HEK293 (cell line): Measurements from ENCODE around the gene LAMA2.
A peak's percentile ranks its signal among the peaks of the same experiment; 100 is the strongest.

ENCODE experiments used
- CTCF ChIA-PET: fragments of 350-600 bp; formaldehyde crosslinking; extraction: SDS; loops from one replicate; lab custom pipeline; 2021; ENCODE audit warnings: antibody characterized with exemption; lab: Yijun Ruan, JAX
- POLR2A ChIA-PET: fragments of 300-600 bp; formaldehyde crosslinking; extraction: SDS; loops from one replicate; lab custom pipeline; 2020; ENCODE audit warnings: antibody characterized with exemption, inconsistent platforms; lab: Yijun Ruan, JAX
- H3K27ac ChIP-seq: fragments of 200-500 bp; sonication (Bioruptor generic); 2 replicates; pipeline ENCODE4 v1.5.1; 2014; ENCODE audit warnings: low read depth, low read length, control low read depth, inconsistent platforms; ENCODE audit errors: extremely low read depth
- H3K36me3 ChIP-seq, 2 experiments: fragments of 200-500 bp in 1 of 2; sonication (Bioruptor generic) in 1 of 2; 1 replicate in 1 of 2; 2 replicates in 1 of 2; pipeline ENCODE4 v1.5.1; 2014 to 2017; ENCODE audit warnings: inconsistent platforms in 2 of 2, low read length in 2 of 2; ENCODE audit not compliant: control insufficient read depth in 2 of 2, insufficient read depth in 1 of 2
- H3K4me1 ChIP-seq: fragments of 200-500 bp; sonication (Bioruptor generic); 2 replicates; pipeline ENCODE4 v1.5.1; 2014; ENCODE audit warnings: mild to moderate bottlenecking, low read length, inconsistent platforms; ENCODE audit not compliant: control insufficient read depth, insufficient read depth
- H3K4me3 ChIP-seq: 2 replicates; pipeline ENCODE4 v1.5.1; 2011; ENCODE audit warnings: low read depth, mild to moderate bottlenecking, control low read depth, low read length, moderate library complexity
- H3K9me3 ChIP-seq: fragments of 200-500 bp; sonication (Bioruptor generic); 2 replicates; pipeline ENCODE4 v1.5.1; 2014; ENCODE audit warnings: low read depth, low read length, inconsistent platforms; ENCODE audit not compliant: control insufficient read depth, insufficient read depth
- BCL11A ChIP-seq: fragments of 450-650 bp; formaldehyde crosslinking; IDR thresholded peaks from 2 replicates; pipeline ENCODE4 v1.5.1; 2016; ENCODE audit warnings: low read depth, missing biosample characterization, missing genetic modification characterization
- FEZF1 ChIP-seq: fragments of 450-650 bp; formaldehyde crosslinking; IDR thresholded peaks from 2 replicates; pipeline ENCODE4 v1.5.1; 2016; ENCODE audit warnings: missing biosample characterization, missing genetic modification characterization
- GLI2 ChIP-seq: fragments of 450-650 bp; formaldehyde crosslinking; IDR thresholded peaks from 2 replicates; pipeline ENCODE4; 2017; ENCODE audit warnings: missing biosample characterization, missing genetic modification characterization, low read depth, borderline replicate concordance
- MEIS1 ChIP-seq: sonication (generic); formaldehyde crosslinking; IDR thresholded peaks from 2 replicates; pipeline ENCODE4 v1.8.1; 2022; ENCODE audit warnings: missing genetic modification reagents, mild to moderate bottlenecking, borderline replicate concordance
- SALL2 ChIP-seq: fragments of 450-650 bp; formaldehyde crosslinking; IDR thresholded peaks from 2 replicates; pipeline ENCODE4 v1.5.0; 2017; ENCODE audit warnings: missing biosample characterization, mild to moderate bottlenecking, missing genetic modification characterization, borderline replicate concordance
- TCF7L2 ChIP-seq: IDR thresholded peaks from 2 replicates; pipeline ENCODE4 v1.6.1; 2011; ENCODE audit warnings: low read depth, mild to moderate bottlenecking, inconsistent platforms, low read length, moderate library complexity, borderline replicate concordance
- ZEB2 ChIP-seq: fragments of 450-650 bp; formaldehyde crosslinking; IDR thresholded peaks from 2 replicates; pipeline ENCODE4 v1.5.1; 2016; ENCODE audit warnings: missing biosample characterization, missing genetic modification characterization
- ZNF132 ChIP-seq: fragments of 450-650 bp; formaldehyde crosslinking; IDR thresholded peaks from 2 replicates; pipeline ENCODE4 v1.5.1; 2017; ENCODE audit warnings: missing biosample characterization, missing genetic modification characterization, borderline replicate concordance
- ZNF138 ChIP-seq: fragments of 450-650 bp; formaldehyde crosslinking; IDR thresholded peaks from 2 replicates; pipeline ENCODE4 v1.5.1; 2016; ENCODE audit warnings: missing biosample characterization, missing genetic modification characterization, borderline replicate concordance
- ZNF146 ChIP-seq: fragments of 450-650 bp; formaldehyde crosslinking; IDR thresholded peaks from 2 replicates; pipeline ENCODE4 v1.5.1; 2016; ENCODE audit warnings: missing biosample characterization, missing genetic modification characterization
- ZNF184 ChIP-seq: fragments of 450-650 bp; IDR thresholded peaks from 2 replicates; pipeline ENCODE4 v1.5.1; 2018; ENCODE audit warnings: missing biosample characterization, mild to moderate bottlenecking, missing genetic modification characterization
- ZNF274 ChIP-seq, 2 experiments: fragments of 200-500 bp in 1 of 2; fragments of 450-650 bp in 1 of 2; sonication (Bioruptor generic) in 1 of 2; formaldehyde crosslinking in 1 of 2; IDR thresholded peaks; 2 replicates each; pipeline versions ENCODE4 v1.5.1 to v1.6.1; 2014 to 2016; ENCODE audit warnings: borderline replicate concordance in 1 of 2, inconsistent platforms in 1 of 2, low read length in 1 of 2, missing biosample characterization in 1 of 2, missing genetic modification characterization in 1 of 2
- ZNF324 ChIP-seq: fragments of 450-650 bp; formaldehyde crosslinking; IDR thresholded peaks from 2 replicates; pipeline ENCODE4 v1.5.1; 2016; ENCODE audit warnings: missing biosample characterization, missing genetic modification characterization
- ZNF555 ChIP-seq: fragments of 450-650 bp; formaldehyde crosslinking; conservative IDR thresholded peaks from 2 replicates; pipeline ENCODE4 v1.5.1; 2017; ENCODE audit warnings: missing biosample characterization, mild to moderate bottlenecking, missing genetic modification characterization, inconsistent platforms
- ZNF776 ChIP-seq: fragments of 450-650 bp; formaldehyde crosslinking; IDR thresholded peaks from 2 replicates; pipeline ENCODE4 v1.5.0; 2017; ENCODE audit warnings: missing biosample characterization, missing genetic modification characterization, borderline replicate concordance
- ZNF791 ChIP-seq: fragments of 450-650 bp; formaldehyde crosslinking; IDR thresholded peaks from 2 replicates; pipeline ENCODE4 v1.5.1; 2016; ENCODE audit warnings: missing biosample characterization, missing genetic modification characterization
- TF ChIP-seq, protein P1 (sequence below): fragments of 450-650 bp; IDR thresholded peaks from 2 replicates; pipeline ENCODE4 v1.5.1; 2018; ENCODE audit warnings: missing biosample characterization, missing genetic modification characterization
- TF ChIP-seq, protein P2 (sequence below): fragments of 450-650 bp; formaldehyde crosslinking; IDR thresholded peaks from 2 replicates; pipeline ENCODE4 v1.5.1; 2016; ENCODE audit warnings: missing biosample characterization, missing genetic modification characterization
- TF ChIP-seq, protein P3 (sequence below): fragments of 450-650 bp; formaldehyde crosslinking; IDR thresholded peaks from 2 replicates; pipeline ENCODE4 v1.5.1; 2016; ENCODE audit warnings: missing biosample characterization, missing genetic modification characterization
- TF ChIP-seq, protein P4 (sequence below): fragments of 450-650 bp; formaldehyde crosslinking; IDR thresholded peaks from 2 replicates; pipeline ENCODE4; 2016; ENCODE audit warnings: missing biosample characterization, missing genetic modification characterization
- TF ChIP-seq, protein P5 (sequence below): fragments of 450-650 bp; formaldehyde crosslinking; IDR thresholded peaks from 2 replicates; pipeline ENCODE4 v1.5.1; 2016; ENCODE audit warnings: missing biosample characterization, missing genetic modification characterization

The LAMA2 gene

DNA sequence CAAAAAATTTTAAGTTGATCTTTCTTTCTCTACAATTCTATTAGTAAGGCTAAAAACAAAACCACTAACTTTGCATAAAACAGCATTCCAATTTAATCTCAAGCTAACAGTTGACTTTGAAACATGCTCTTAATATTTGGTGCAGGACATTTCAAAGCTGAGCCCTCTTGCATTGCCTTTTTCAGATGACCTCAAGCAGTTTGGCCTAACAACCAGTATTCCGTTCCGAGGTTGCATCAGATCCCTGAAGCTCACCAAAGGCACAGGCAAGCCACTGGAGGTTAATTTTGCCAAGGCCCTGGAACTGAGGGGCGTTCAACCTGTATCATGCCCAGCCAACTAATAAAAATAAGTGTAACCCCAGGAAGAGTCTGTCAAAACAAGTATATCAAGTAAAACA lies 633.1 kb downstream of the LAMA2 start:
- POLR2A ChIA-PET = no interaction called here
- TF ChIP-seq, protein P1, sequence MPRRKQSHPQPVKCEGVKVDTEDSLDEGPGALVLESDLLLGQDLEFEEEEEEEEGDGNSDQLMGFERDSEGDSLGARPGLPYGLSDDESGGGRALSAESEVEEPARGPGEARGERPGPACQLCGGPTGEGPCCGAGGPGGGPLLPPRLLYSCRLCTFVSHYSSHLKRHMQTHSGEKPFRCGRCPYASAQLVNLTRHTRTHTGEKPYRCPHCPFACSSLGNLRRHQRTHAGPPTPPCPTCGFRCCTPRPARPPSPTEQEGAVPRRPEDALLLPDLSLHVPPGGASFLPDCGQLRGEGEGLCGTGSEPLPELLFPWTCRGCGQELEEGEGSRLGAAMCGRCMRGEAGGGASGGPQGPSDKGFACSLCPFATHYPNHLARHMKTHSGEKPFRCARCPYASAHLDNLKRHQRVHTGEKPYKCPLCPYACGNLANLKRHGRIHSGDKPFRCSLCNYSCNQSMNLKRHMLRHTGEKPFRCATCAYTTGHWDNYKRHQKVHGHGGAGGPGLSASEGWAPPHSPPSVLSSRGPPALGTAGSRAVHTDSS = no peak
- TF ChIP-seq ZNF791 (tag by site-specific recombination) = no peak
- no peak for TF ChIP-seq ZNF184
- TF ChIP-seq TCF7L2 = no peak
- TF ChIP-seq, protein P2, sequence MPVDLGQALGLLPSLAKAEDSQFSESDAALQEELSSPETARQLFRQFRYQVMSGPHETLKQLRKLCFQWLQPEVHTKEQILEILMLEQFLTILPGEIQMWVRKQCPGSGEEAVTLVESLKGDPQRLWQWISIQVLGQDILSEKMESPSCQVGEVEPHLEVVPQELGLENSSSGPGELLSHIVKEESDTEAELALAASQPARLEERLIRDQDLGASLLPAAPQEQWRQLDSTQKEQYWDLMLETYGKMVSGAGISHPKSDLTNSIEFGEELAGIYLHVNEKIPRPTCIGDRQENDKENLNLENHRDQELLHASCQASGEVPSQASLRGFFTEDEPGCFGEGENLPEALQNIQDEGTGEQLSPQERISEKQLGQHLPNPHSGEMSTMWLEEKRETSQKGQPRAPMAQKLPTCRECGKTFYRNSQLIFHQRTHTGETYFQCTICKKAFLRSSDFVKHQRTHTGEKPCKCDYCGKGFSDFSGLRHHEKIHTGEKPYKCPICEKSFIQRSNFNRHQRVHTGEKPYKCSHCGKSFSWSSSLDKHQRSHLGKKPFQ (tag by site-specific recombination) = no peak
- TF ChIP-seq ZNF274 (IDR thresholded peaks at IDR 0.05; ENCODE audit: low read length) = no peak
- no peak for TF ChIP-seq ZNF274 (tag by site-specific recombination; IDR thresholded peaks at IDR 0.05; ENCODE audit: borderline replicate concordance)
- TF ChIP-seq, protein P3, sequence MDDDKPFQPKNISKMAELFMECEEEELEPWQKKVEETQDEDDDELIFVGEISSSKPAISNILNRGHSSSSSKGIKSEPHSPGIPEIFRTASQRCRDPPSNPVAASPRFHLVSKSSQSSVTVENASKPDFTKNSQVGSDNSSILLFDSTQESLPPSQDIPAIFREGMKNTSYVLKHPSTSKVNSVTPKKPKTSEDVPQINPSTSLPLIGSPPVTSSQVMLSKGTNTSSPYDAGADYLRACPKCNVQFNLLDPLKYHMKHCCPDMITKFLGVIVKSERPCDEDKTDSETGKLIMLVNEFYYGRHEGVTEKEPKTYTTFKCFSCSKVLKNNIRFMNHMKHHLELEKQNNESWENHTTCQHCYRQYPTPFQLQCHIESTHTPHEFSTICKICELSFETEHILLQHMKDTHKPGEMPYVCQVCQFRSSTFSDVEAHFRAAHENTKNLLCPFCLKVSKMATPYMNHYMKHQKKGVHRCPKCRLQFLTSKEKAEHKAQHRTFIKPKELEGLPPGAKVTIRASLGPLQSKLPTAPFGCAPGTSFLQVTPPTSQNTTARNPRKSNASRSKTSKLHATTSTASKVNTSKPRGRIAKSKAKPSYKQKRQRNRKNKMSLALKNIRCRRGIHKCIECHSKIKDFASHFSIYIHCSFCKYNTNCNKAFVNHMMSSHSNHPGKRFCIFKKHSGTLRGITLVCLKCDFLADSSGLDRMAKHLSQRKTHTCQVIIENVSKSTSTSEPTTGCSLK (tag by site-specific recombination) = no peak
- no peak for TF ChIP-seq ZNF146
- no peak for TF ChIP-seq ZNF138 (tag by site-specific recombination)
- TF ChIP-seq, protein P4, sequence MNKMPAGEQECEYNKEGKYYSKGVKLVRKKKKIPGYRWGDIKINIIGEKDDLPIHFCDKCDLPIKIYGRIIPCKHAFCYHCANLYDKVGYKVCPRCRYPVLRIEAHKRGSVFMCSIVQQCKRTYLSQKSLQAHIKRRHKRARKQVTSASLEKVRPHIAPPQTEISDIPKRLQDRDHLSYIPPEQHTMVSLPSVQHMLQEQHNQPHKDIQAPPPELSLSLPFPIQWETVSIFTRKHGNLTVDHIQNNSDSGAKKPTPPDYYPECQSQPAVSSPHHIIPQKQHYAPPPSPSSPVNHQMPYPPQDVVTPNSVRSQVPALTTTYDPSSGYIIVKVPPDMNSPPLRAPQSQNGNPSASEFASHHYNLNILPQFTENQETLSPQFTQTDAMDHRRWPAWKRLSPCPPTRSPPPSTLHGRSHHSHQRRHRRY = no peak
- no peak for TF ChIP-seq ZNF132 (tag by site-specific recombination)
- TF ChIP-seq ZEB2 = no peak
- no peak for TF ChIP-seq SALL2 (tag by site-specific recombination)
- TF ChIP-seq GLI2 (tag by site-specific recombination) = no peak
- no peak for TF ChIP-seq FEZF1
- no peak for TF ChIP-seq ZNF776 (tag by site-specific recombination)
- no peak for TF ChIP-seq BCL11A (tag by site-specific recombination)
- no peak for TF ChIP-seq ZNF555 (tag by site-specific recombination)
- no peak for TF ChIP-seq ZNF324 (tag by site-specific recombination)
- Histone ChIP-seq H3K4me3 (no peak overlapping the region), H3K36me3 (no peaks in the 10 kb centered on the region), H3K9me3 (no peaks in the 10 kb centered on the region), H3K4me1 (no peaks in the 10 kb centered on the region), H3K27ac (no peak overlapping the region)
- CTCF ChIA-PET = interaction anchor here (4.0 kb wide), 1 partner anchor 15 kb away, joined by 33 read pairs; no protein-coding TSS in a partner anchor

DNA sequence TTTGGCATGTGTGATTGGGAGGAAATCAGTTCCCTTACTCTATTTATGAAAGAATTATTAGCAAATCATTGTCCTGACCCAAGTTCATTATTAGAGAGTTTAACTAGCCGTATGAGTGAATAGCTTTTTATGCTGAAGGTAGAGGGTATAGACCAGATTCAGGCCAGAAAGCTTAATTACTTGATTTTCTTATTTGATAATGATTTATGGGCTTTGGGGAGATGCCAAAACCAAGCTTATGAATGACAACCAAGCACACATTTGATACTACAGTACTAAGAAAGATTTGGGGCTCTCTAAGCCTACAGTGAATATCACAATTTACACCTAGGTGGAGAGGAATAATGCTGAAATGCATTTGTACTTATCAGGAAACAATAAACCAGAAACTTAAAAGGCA lies 633.8 kb downstream of the LAMA2 start:
- TF ChIP-seq, protein P5, sequence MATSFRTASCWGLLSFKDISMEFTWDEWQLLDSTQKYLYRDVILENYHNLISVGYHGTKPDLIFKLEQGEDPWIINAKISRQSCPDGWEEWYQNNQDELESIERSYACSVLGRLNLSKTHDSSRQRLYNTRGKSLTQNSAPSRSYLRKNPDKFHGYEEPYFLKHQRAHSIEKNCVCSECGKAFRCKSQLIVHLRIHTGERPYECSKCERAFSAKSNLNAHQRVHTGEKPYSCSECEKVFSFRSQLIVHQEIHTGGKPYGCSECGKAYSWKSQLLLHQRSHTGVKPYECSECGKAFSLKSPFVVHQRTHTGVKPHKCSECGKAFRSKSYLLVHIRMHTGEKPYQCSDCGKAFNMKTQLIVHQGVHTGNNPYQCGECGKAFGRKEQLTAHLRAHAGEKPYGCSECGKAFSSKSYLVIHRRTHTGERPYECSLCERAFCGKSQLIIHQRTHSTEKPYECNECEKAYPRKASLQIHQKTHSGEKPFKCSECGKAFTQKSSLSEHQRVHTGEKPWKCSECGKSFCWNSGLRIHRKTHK (tag by site-specific recombination) = no peak
- 0 out of 2 replicates have a peak, but pooled peaks have one; percentile 16 for TF ChIP-seq MEIS1 (CRISPR knock-in tag)
- POLR2A ChIA-PET = no interaction called here
- Histone ChIP-seq H3K4me1 (no peaks in the 10 kb centered on the region), H3K9me3 (no peaks in the 10 kb centered on the region), H3K27ac (no peak overlapping the region), H3K4me3 (no peak overlapping the region), H3K36me3 (no peaks in the 10 kb centered on the region)
- CTCF ChIA-PET = interaction anchor here (0.7 to 4.0 kb wide), 4 partner anchors 16 to 213 kb away, joined by 3 to 33 read pairs (median 6); no protein-coding TSS in a partner anchor
